Fibroblast of mammary gland (primary cell): Measurements from ENCODE around the gene RREB1.

Experiments
- DNase-seq: peaks from one replicate; pipeline ENCODE4 v3.0.0-alpha.2; 2010; ENCODE audit warnings: low read depth
- H3K4me3 ChIP-seq: 2 replicates; pipeline ENCODE4 v1.5.1; 2011; ENCODE audit warnings: low read depth, mild to moderate bottlenecking, low read length, moderate library complexity; ENCODE audit not compliant: control insufficient read depth
- TF ChIP-seq, protein P1 (sequence below): conservative IDR thresholded peaks from 2 replicates; pipeline ENCODE4 v1.5.1; 2011; ENCODE audit warnings: low read depth, low read length, inconsistent platforms; ENCODE audit not compliant: control insufficient read depth, insufficient read depth

RREB1 gene

DNA sequence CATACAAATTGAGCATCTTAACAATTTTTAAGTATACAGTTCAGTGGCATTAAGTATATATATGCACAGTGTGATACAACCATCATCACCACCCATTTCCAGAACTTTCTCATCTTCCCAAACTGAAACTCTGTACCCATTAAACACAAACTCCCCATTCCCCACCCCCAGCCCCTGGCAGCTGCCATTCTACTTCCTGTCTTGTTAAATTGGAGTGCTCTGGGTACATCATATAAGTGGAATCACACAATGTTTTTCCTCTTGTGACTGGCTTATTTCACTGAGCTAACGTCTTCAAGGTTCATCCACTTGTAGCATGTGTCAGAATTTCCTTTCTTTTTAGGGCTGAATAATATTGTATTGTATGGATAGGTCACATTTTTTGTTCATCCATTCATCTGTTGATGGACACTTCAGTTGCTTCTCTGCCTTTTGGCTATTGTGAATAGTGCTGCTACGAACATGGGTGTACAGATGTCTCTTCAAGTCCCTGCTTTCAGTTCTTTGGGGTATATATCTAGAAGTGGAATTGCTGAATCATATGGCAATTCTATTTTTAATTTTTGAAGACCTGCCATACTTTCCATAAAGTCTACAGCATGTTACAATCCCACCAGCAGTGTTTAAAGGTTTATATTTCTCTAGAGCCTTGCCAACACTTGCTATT, 19.6 kb upstream of the RREB1 start:
- TF ChIP-seq, protein P1, sequence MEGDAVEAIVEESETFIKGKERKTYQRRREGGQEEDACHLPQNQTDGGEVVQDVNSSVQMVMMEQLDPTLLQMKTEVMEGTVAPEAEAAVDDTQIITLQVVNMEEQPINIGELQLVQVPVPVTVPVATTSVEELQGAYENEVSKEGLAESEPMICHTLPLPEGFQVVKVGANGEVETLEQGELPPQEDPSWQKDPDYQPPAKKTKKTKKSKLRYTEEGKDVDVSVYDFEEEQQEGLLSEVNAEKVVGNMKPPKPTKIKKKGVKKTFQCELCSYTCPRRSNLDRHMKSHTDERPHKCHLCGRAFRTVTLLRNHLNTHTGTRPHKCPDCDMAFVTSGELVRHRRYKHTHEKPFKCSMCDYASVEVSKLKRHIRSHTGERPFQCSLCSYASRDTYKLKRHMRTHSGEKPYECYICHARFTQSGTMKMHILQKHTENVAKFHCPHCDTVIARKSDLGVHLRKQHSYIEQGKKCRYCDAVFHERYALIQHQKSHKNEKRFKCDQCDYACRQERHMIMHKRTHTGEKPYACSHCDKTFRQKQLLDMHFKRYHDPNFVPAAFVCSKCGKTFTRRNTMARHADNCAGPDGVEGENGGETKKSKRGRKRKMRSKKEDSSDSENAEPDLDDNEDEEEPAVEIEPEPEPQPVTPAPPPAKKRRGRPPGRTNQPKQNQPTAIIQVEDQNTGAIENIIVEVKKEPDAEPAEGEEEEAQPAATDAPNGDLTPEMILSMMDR, result no peak
- DNase-seq, result no peak
- no peak overlapping the region for H3K4me3 ChIP-seq

DNA sequence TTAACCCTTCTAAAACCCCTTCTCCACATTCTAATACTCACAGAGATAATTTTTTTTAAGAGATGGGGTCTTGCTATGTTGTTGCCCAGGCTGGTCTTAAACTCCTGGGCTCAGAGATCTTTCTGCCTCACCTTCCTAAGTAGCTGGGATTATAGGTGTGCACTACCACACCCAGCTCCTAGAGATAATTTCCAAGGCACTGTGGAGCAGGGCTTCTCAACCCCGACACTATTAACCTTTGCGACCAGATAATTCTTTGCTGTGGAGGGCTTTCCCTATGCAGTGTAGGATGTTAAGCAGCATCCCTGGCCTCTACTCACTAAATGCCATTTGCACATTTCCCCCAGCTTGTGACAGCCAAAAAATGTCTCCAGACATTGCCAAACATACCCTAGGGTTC, 8.8 kb upstream of the RREB1 start:
- TF ChIP-seq, protein P1, result no peak
- no peak for DNase-seq

DNA sequence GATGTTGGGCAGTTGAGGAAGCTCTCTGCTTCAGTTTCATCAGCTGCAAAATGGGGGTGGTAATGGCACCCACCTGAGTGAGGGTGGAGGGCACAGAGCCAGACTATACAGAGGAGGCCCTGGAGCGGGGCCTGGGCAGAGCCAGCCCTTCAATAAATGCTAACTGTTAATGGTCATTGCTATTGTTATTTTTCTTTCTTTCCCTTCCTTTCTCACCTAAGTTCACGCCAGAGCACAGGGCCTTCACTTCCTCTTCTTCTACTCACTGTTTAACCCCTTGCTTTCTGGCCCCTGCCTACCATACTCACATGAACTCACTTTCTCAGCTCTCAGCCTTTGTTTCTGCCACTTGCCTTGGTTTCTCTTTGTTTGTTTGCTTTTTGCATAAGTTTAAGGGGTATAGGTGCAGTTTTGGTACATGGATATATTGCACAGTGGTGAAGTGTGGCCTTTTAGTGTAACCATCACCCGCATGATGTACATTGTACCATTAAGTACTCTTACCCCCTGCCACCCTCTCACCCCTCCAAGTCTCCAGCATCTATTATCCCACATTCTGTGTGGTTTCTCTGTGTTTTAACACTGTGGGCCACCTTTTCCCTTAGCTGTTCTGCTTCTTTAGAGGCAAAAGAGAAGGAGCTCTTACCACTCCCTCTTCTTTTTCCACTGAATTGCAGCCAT, 7.5 kb upstream of the RREB1 start:
- no peak for DNase-seq
- no peak overlapping the region for H3K4me3 ChIP-seq
- TF ChIP-seq, protein P1, result no peak

More for the DNA sequence above, 8.8 kb upstream of the RREB1 start:
- no peak overlapping the region for H3K4me3 ChIP-seq

DNA sequence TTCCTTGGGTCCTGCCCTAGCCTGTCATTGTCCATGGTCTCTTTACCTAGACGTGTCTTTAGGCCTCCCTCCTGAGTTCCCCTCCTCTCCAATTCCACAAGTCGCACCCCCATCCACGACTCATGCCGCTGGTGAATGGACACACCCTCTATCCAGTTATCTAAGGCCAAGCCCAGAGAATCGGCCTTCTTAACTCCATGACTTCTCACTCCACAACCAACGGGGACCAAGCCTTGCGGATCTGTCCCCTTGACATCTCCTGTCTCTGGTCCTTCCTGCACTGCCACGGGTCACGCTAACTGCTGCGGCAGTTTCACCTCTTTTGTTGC, 7.0 kb upstream of the RREB1 start:
- TF ChIP-seq, protein P1, result no peak
- H3K4me3 ChIP-seq, result no peak overlapping the region
- DNase-seq, result no peak

DNA sequence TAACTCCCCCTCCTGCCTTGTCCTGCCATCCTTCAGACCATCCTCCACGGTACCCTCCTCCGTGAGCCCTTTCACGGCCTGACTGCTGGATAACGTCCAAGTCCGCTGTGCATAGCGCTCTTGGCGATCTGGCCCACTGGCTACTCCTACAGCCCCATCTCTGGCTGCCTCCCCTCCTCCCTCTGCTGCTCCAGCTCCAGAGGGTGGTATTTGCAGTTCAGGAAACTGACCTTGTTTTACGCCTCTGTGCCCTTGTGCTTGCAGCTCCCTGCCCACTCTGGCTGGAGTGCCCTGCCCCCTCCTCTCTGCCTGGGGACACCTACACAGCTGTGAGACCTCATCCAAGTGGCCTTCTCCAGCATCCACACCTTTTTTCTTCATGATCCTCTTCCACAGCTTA, 6.5 kb upstream of the RREB1 start:
- DNase-seq, result no peak
- no peak overlapping the region for H3K4me3 ChIP-seq
- TF ChIP-seq, protein P1, result no peak

DNA sequence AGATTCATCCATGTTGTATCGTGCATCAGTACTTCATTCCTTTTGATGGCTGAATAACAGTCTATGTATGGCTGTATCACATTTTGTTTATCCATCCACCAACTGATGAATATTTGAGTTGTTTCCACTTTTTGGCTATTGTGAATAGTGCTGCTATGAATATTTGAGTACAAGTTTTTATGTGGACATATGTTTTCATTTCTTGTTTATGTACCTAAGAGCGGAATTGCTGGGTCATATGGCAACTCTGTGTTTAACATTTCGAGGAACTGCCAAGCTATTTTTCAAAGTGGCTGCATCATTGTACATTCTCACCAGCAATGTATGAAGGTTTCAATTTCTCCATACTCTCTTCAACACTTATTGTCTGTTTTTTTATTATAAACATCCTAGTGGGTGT, 3.0 kb upstream of the RREB1 start:
- no peak overlapping the region for H3K4me3 ChIP-seq
- DNase-seq, result no peak
- TF ChIP-seq, protein P1, result no peak

DNA sequence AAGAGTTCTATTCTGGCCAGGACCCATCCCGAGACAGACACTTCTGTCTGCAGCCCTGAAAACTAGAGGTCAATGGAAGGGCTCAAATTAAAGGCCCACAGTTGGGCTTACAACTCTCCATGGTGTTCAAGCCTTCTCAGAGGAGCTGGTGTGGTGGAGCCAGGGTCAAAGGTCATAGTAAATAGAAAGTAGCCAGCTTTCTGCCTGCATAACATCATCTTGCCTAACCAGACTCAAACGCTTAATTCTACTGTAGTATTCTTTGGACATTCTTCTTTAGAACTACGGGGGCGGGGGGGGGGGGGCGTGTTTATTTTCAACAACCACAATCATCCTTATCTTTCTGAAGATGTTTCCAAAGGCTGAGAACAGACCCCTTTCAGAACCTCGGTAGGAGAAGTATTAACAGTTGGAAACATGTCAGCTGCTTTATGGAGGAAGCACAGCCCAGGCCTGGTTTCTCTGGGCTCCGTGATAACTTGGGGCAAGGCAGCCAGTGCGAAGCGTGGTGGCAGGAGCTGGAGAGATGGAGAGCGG, 1.5 kb upstream of the RREB1 start:
- DNase-seq, result peak; percentile 32
- TF ChIP-seq, protein P1, result no peak
- no peak overlapping the region for H3K4me3 ChIP-seq
